ENCODE results near the gene TMC8.
"Not testable (repeated sequence)": the region's sequence is repeated elsewhere in the genome, so short reads cannot be mapped to it uniquely, and the experiment has no call there.

The TMC8 gene

DNA sequence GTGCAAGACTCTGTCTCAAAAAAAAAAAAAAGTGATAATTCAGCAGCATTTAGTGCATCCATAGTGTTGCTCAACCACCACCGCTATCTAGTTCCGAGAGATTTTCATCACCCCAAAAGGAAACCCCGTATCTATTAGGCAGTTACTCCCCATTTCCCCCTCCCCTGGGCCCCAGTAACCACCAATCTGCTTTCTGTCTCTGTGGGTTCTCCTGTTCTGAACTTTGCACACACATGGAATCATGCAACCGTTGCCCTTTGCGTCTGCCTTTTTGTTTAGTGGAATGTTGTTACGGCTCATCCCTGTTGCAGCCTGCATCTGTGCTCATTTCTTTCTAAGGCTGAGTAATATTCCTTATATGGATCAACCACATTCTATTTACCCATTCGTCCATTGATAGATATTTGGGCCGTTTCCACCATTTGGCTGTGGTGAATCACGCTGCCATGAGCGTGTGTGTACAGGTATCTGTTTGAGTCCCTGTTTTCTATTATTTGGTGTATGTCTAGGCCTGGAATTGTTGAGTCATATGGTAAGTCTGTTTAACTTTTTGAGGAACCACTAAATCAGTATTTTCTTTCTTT lies 29.1 kb downstream of the TMC8 start:
- DNase-seq, result no peak

- no peak for DNase-seq
Observed at GRCh38 chr17:78163881-78164747, 33.5 kb downstream of the TMC8 start.

DNA sequence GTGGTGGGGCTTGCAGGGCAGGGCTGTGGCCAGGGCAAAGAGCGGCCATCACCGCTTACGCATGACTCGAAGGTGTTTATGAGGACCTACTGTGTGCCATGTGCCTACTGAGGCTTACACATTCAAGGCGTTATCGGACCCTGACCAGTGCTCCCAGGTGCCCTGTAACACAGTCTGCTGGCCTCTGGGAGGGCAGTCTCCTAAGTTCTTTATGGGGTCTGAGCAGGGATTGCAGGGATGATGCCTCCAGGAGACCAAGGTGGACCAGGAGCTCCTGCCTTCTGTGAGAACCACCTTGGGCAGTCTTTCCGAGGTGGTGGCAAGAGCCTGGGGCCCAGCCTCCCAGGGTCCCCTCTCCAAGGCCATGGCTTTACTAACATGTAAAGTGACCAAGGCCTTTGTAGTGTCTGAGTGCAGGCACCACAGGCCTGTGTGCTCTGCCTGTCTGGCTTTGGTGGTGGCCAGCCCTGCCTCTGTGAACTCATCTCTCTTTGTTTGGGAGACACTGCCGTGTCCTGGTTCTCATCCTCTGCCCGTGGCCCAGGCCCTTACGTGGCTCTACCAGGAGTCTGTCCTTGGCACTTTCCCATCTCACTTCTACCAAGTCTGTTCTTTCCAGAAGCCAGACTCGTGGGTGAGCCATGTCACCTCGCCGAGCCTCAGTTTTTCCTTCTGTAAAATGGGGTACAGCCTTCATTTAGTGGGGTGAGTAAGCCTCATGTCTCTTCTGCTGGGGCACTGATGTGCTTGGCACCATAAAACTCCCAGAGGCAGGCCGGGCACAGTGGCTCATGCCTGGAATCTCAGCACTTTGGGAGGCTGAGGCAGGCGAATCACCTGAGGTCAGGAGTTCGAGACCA lies 34.4 kb downstream of the TMC8 start:
- no peak for DNase-seq

DNA sequence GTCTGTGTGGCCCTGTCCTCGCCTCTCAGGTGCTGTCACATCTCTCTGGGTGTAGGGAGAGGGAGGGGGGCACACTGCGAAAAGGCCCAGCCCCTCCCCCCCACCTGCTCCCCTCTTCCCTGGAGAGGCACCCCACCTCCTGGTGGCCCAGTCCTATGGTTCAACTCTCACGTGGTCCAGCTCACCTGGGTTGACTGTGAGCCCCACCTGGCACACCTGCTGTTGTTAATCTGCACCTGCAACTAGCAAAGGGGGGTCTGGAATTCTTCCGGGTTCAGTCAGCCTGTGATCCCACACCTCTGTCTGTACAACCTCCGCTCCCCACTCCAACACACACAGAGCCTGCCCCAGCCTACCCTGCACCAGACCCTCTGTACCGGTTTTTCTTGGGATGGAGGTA lies 35.8 kb downstream of the TMC8 start:
- no peak for DNase-seq

GRCh38 chr17:78168242-78168902 lies 37.8 kb downstream of the TMC8 start, which contains the start of gene SYNGR2:
SYNGR2 (plus strand) TSS chr17:78168581; CDS start chr17:78168617, 36 bp downstream.
- DNase-seq, result peak; percentile 95

GRCh38 chr17:78168903-78169793 lies 38.6 kb downstream of the TMC8 start:
- DNase-seq, result peak; percentile 86

DNA sequence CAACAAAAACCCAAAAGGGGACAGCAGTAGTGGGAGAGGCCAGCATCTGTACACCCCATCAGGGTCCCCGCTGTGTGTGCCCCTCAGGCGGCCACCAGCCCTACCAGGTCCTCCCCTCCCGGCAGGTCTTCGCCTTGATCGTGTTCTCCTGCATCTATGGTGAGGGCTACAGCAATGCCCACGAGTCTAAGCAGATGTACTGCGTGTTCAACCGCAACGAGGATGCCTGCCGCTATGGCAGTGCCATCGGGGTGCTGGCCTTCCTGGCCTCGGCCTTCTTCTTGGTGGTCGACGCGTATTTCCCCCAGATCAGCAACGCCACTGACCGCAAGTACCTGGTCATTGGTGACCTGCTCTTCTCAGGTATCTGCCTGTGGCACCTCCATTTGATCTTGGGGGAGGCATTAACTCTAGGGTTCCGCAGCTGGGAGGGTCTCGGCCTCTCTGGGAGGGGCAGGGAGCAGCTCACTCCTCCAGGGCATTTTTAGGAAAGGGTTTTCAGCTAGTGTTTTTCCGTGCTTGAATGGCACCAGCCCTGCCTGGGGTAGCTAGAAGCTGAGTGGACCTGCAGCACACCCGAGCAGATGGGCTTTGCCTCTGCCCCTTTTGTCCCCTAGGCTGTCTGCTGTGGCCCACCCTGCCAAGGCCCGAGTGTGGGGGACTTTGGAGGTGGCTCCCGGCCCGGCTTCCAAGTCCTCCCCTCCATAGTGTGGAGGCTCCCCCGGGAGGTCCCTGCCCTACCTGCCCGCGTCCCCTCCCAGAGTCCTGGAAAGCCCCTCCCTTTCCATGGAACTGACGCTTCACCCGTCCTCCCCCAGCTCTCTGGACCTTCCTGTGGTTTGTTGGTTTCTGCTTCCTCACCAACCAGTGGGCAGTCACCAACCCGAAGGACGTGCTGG lies 40.4 kb downstream of the TMC8 start:
- no peak for DNase-seq

GRCh38 chr17:78171591-78172248 lies 41.1 kb downstream of the TMC8 start:
- DNase-seq, result not testable (repeated sequence)

DNA sequence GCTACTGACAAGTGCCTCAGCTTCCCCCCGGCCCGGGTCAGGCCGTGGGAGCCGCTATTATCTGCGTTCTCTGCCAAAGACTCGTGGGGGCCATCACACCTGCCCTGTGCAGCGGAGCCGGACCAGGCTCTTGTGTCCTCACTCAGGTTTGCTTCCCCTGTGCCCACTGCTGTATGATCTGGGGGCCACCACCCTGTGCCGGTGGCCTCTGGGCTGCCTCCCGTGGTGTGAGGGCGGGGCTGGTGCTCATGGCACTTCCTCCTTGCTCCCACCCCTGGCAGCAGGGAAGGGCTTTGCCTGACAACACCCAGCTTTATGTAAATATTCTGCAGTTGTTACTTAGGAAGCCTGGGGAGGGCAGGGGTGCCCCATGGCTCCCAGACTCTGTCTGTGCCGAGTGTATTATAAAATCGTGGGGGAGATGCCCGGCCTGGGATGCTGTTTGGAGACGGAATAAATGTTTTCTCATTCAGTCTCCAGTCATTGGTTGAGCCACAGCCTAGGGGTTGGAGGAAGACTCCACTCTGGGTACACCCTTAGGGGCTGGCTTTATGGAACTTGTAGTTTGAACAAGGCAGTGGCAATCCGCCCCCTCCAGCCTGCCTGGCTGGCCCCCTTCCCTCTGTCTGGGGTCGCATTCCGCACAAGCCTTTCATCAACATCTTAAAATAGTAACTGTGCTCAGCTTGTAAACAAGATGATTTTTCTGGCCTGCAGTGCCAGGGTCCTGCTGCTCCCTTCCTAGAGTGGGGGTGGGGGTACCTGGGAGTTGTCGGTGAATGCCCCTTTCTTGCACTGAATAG lies 41.9 kb downstream of the TMC8 start:
- DNase-seq, result no peak

- no peak for DNase-seq
Observed at GRCh38 chr17:78173097-78173715, 42.6 kb downstream of the TMC8 start.

GRCh38 chr17:78174346-78174869 lies 43.8 kb downstream of the TMC8 start:
- no peak for DNase-seq

- no peak for DNase-seq
Observed at GRCh38 chr17:78174870-78175642, 44.5 kb downstream of the TMC8 start.

DNA sequence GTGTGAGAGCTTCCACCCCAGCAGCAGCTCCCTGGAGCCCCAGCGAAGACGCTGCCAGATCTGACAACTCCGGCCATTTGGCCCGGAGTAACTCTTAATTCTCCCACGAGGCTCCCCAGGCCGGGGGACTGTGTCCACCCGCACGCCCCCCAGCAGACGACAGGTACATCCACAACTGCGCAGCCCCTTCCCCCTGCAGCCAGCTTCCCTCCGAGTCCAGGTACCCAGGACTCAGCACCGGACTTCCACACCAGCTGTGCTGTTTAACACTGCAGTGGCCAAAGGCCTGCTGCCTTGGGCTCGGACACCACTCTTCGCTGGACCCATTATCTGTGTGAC lies 45.0 kb downstream of the TMC8 start:
- DNase-seq, result no peak

DNA sequence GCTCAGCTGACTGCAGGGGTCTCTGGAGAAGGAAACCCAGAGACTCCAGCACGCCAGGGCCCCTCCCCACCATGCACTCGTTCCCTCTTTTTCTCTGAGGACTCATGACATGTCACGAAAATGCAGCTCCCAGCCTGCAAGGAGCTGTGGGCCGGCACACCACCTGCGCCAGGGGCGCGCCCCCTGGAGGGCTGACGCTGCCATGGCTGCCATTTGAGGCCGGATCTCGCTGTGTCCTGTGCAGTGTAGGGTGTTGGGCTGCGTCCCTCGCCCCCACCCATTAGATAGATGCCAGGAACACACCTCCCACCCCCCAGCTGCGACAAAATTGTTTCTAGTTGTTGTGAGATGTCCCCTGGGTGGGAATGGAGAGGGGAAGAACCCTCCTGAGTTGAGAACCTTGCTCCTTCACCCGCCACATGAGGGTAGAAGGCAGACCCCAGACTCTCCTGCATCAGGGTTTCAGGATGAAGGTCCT lies 46.0 kb downstream of the TMC8 start:
- DNase-seq, result peak; percentile 92

- no peak for DNase-seq
Observed at GRCh38 chr17:78179372-78179771, 48.8 kb downstream of the TMC8 start.

- DNase-seq, result no peak
Observed at GRCh38 chr17:78180083-78180482, 49.5 kb downstream of the TMC8 start.

DNA sequence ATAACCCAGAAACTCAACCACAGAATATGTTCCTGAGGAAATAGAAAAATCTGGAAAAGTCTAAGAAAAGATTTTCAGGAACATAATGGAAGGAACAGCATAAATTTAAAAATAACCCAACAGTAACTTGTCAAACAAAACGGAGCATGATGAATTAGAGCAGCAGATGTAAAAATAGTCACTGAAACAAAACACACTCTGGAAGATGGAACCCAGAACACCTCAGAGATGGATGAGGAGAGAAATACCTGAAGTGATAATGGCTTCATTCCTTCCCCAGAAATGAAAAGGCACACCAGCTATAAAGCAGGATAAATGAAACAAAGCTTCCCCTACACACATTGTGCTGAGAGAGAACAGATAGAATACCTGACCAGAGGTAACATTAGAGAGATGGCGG lies 49.9 kb downstream of the TMC8 start:
- DNase-seq, result no peak

- no peak for DNase-seq
Observed at GRCh38 chr17:78182504-78182903, 51.9 kb downstream of the TMC8 start.

All from activated effector memory CD4-positive, alpha-beta T cell treated with anti-CD3 and anti-CD28 coated beads, Interleukin-2, amount 50 U/mL, for 16 hours (primary cell).